CD1c-positive myeloid dendritic cell (primary cell): ENCODE results near the gene MEGF6.

Source experiments
- DNase-seq: peaks from one replicate; pipeline ENCODE4 v3.0.0-alpha.2; 2016; ENCODE audit errors: extremely low spot score

MEGF6 gene

DNA sequence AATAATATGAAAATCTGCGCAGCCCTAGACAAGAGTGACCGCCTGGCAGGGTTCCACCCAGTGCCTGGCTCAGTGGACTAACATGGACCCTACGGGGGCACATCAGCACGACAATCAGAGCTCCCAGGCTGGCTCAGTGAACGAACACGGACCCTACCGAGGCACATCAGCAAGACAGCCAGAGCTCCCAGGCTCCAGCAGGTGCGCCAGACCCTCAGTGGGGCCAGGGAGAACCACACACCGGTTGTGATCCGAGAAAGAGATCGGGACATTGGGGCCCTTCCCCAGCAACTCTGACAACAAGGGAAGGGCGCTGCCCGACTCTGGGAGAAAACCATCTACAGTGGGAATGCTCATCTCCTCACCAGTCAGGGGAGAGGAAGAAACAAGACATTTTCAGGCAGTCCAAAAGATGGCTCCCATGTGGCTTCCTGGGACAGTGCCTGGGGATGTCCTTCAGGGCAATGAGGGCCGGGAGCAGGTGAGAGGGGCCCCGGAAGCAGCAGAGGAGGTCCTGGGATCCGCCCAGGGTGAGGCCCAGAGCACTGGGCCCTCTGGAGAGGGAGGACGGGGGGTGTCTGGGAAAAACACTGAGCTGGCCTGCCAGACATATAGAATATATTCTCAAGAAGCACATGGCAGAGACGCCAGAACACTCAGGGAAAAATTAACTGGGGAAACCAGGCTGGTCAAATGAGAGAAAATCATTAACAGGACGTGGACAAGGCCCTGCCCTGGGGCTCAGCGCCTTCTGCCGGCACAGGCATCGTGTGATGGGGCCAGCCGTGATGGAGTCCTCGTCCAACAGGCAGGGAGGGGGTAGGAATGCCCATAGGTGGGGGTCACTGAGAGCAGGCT is 152.0 kb downstream of the MEGF6 start:
- no peak for DNase-seq

GRCh38 chr1:3457910-3458883 is 153.1 kb downstream of the MEGF6 start:
- DNase-seq = no peak

DNA sequence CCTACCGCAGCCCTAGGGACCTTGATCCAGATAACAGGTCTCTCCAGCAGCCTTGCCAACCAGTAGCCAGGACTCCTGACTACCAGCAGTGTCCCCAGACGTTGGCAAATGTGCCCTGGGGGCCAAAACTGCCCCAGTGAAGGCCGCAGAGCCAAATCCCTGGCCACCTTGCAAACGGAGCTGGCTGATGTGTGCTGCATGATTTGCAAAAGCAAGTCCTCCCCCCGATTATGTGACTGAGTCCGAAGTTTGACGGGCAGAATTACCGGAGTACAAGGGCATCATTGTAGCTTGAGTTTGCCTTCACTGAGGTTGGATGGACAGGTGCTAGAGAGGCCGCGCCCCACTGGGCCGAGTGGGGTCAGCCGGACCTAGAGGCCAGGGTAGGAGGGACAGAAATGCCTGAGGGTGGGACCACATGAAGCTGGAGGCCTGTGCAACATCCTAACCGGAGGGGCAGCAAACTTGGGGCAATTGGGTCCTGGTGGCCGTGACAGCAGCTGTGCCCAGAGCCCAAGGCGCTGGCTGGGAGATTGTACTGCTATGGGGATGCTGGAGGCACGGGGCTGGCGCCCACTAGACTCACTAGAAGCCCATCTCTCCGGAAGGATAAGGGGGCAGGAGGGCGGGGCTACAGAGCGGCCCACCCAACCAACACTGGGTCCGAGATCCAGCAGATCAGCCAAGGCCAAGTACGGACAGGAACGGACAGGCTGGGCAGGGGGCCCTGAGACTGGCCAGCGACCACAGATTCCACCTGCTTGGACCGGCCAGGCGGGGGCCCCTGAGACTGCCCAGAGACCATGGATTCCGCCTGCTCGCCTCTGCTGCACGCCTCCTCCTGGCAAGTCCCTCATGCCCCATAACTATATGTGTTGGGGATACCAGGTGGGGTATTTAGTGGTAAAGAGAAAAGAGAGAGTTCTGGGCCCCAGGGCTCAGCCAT is 154.1 kb downstream of the MEGF6 start:
- no peak for DNase-seq

- DNase-seq = no peak
These were observed 154.8 kb downstream of the MEGF6 start for GRCh38 chr1:3456449-3456963.

- DNase-seq = no peak
These were observed 155.4 kb downstream of the MEGF6 start for GRCh38 chr1:3455670-3456448.

DNA sequence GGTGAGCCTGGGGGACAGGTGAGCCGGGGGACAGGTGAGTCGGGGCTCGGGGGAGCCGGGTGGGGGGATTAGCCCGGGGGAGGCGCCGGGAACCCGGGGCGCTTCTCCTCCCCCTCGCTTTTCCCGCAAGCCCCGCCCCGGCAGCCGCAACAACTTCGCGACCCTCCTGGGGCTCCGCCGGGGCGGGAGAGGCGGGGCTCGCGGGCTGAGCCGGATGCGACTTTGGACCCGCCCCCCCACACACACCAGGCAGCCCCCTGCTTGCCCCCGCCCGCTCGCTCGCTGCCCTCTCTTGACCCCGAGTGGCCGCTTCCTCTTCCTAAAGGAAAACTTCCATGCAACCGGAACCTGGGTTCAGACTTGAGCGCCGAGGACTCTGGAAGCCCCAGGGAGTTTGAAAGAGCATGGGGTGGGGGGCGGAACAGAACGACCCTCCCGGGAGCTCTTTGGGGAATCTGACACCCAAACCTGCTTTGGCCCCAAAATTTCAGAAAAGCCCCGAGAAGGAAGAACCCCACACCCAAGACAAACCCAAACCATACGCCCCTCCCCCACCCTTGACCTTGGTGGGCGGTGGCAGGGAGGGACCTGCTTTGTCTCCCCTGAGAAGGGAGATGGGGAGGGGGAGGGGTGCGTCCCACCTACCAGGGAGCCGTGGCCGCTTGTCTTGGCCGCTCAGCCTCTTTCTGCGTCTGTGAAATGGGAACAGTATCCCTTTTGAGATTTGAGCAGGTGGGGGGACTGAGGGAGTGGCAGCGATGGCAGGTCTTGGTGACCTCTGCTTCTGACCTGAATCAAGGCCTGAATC is 156.3 kb downstream of the MEGF6 start:
- peak; percentile 42 for DNase-seq

DNA sequence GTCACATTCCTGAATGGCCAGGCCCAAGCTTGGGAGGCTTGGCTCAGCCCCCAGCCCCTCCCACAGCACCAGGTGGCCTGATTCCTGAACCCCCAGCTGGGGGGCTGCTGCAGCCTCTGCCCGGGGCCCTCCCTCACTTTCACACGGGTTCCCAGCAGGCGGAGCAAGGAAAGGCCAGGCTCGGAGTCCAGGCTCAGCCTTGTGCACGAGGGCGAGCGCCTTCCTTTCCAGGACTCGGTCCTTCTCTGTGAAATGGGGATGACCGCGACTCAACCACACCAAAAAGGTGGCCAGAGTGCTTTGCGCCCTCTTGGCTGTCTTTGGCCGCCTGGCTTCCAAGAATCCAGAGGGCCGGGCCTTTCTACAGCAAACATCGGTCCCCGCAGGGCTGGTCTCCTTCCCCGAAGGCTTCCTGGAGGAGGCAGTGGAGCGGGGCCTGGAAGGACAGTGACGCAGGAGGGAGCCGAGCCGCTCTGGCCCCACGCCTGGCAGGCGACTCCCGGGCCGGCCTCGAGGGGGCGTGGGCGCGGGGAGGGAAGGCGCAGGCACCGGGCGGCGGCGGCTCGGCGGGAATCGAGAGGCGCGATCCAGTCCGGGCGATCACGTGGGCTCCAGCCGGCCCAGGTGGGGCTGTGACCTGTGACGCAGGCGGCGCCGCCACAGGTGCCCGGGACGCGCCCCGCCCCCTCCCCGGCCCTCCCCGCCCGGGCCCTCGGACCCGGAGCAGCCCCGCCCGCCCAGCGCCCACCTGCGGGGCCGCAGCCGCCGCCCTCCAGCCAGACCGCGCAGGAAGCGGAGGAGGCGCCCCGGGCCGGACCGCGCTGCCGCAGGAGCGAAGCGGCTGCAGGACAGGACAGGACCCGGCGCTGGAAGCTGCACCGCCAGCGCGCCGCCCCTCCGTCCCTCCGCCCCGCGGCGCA is 157.2 kb downstream of the MEGF6 start, which contains the start of gene ARHGEF16:
Gene ARHGEF16 (plus strand): TSS at position 775 of the 920 bp plus-strand sequence. CDS start 8,420 bp downstream, outside the sequence.
- DNase-seq = peak; percentile 59

GRCh38 chr1:3453203-3453761 is 158.0 kb downstream of the MEGF6 start:
- peak; percentile 77 for DNase-seq

GRCh38 chr1:3452866-3453175 is 158.5 kb downstream of the MEGF6 start:
- no peak for DNase-seq

- no peak for DNase-seq
These were observed 159.1 kb downstream of the MEGF6 start for GRCh38 chr1:3451994-3452865.

GRCh38 chr1:3450983-3451382 is 160.3 kb downstream of the MEGF6 start:
- no peak for DNase-seq

- DNase-seq = no peak
These were observed 161.0 kb downstream of the MEGF6 start for GRCh38 chr1:3450202-3450863.

GRCh38 chr1:3444736-3445135 is 166.6 kb downstream of the MEGF6 start:
- DNase-seq = no peak

- DNase-seq = no peak
These were observed 167.0 kb downstream of the MEGF6 start for GRCh38 chr1:3444298-3444697.

DNA sequence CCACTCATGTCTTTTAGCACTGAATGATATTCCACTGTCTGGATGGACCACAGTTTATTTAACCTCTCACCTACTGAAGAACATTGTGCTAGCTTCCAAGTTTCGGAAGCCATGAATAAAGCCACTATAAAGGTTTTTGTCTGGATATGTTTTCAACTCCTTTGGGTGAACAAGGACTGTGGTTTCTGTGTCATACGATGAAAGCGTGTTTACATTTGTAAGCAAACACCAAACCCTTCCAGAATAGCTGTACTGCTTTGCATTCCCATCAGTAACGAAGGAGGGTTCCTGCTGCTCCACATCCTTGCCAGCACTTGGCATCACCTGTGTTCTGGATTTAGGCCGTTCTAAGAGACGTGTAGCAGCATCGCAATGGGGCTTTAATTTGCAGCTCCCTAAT is 167.5 kb downstream of the MEGF6 start:
- DNase-seq = no peak

DNA sequence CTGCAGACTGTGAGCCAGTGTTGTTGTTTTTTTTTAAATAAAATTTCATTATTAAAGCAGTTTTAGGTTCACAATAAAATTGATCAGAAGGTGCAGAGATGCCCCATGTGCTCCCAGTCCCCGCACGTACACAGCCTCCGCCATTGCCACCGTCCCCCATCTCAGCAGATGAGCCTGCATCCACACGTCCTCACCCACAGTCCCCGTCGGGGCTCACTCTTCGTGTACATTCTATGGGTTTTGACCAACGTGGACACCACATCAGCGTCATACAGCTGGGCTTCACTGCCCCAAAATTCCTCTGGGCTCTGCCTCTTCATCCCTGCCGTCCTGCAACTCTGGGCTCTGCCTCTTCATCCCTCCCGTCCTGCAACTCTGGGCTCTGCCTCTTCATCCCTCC is 168.4 kb downstream of the MEGF6 start:
- no peak for DNase-seq

DNA sequence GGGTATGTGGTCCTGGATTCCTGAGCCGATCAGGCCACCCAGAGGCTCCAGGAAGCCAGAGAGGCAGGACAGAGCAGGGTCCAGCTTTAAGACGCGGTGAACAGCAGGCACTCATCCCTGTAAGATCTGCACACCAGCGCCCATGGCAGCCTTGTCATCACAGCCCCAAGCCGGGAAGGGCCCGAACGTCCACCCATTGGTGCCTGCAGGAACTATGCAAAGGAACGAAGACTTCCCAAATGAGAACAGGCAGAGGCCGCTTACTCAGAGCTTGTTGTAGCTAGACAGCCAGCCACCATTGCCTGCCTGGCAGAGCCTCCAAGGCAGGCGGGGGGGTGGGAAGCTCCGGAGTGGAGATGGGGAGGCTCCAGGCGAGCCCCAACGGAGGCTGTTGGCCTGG is 169.0 kb downstream of the MEGF6 start:
- DNase-seq = no peak
